SK-N-SH (cell line): ENCODE measurements around the gene GPR22. TPM values are rescaled to one million over a fixed set of nuclear protein-coding genes. Genes with fewer than 3 reads are reported as not detected.

Source experiments
- CTCF ChIA-PET: fragments of 300-600, 350-600 bp; formaldehyde crosslinking; extraction: SDS; loops from one replicate; lab custom pipeline; 2021; lab: Yijun Ruan, JAX
- POLR2A ChIA-PET: fragments of 350-600 bp; sonication (Branson Sonifier 250); formaldehyde crosslinking; extraction: SDS; loops from one replicate; lab custom pipeline; 2020; ENCODE audit warnings: antibody characterized with exemption, inconsistent platforms; lab: Yijun Ruan, JAX
- DNase-seq: peaks from one replicate; pipeline ENCODE4 v3.0.0; 2012
- H2AFZ ChIP-seq: fragments of 200-600 bp; sonication (generic); 2 replicates; pipeline ENCODE4 v1.8.1; 2016; ENCODE audit warnings: antibody characterized with exemption, mild to moderate bottlenecking, low read depth
- H3F3A ChIP-seq: fragments of 200-600 bp; sonication (generic); replicated peaks from 2 replicates; pipeline ENCODE3; 2016; ENCODE audit warnings: antibody characterized with exemption, mild to moderate bottlenecking; ENCODE audit not compliant: insufficient read depth
- H3K27ac ChIP-seq, 2 experiments: fragments of 200-500 bp in 1 of 2; fragments of 200-600 bp in 1 of 2; sonication (Bioruptor generic) in 1 of 2; sonication (generic), shearing (Covaris generic) in 1 of 2; 2 replicates each; pipeline versions ENCODE4 v1.5.1 to v1.6.1; 2014 to 2016; ENCODE audit warnings: low read depth in 2 of 2, inconsistent platforms in 1 of 2, low read length in 1 of 2, mild to moderate bottlenecking in 1 of 2, mixed read lengths in 1 of 2
- H3K27me3 ChIP-seq: fragments of 200-600 bp; sonication (generic), shearing (Covaris generic); 2 replicates; pipeline ENCODE4 v1.6.1; 2016; ENCODE audit warnings: mixed run types; ENCODE audit not compliant: insufficient read depth
- H3K36me3 ChIP-seq, 2 experiments: fragments of 200-500 bp in 1 of 2; fragments of 200-600 bp in 1 of 2; sonication (Bioruptor generic) in 1 of 2; sonication (generic) in 1 of 2; replicated peaks in 1 of 2; 2 replicates each; pipeline versions ENCODE3 to v1.5.1; 2014 to 2016; ENCODE audit warnings: low read length in 1 of 2, mild to moderate bottlenecking in 1 of 2; ENCODE audit not compliant: insufficient read depth in 2 of 2, control insufficient read depth in 1 of 2
- H3K4me1 ChIP-seq, 2 experiments: fragments of 200-500 bp in 1 of 2; fragments of 200-600 bp in 1 of 2; sonication (Bioruptor generic) in 1 of 2; sonication (generic), shearing (Covaris generic) in 1 of 2; 2 replicates each; pipeline versions ENCODE4 v1.5.1 to v1.6.1; 2014 to 2016; ENCODE audit warnings: low read depth in 1 of 2, low read length in 1 of 2, mixed run types in 1 of 2; ENCODE audit not compliant: insufficient read depth in 2 of 2, control insufficient read depth in 1 of 2
- H3K4me2 ChIP-seq: fragments of 200-600 bp; sonication (generic), shearing (Covaris generic); 2 replicates; pipeline ENCODE4 v1.6.1; 2017; ENCODE audit warnings: mixed run types
- H3K4me3 ChIP-seq, 2 experiments: fragments of 200-500 bp in 1 of 2; fragments of 200-600 bp in 1 of 2; sonication (Bioruptor generic) in 1 of 2; sonication (generic), shearing (Covaris generic) in 1 of 2; 2 replicates each; pipeline versions ENCODE4 v1.5.1 to v1.8.1; 2014 to 2016; ENCODE audit warnings: low read depth in 2 of 2, inconsistent platforms in 1 of 2, low read length in 1 of 2, mild to moderate bottlenecking in 1 of 2, mixed read lengths in 1 of 2, moderate library complexity in 1 of 2
- H3K79me2 ChIP-seq: fragments of 200-600 bp; sonication (generic); 2 replicates; pipeline ENCODE4 v1.8.1; 2017; ENCODE audit warnings: mild to moderate bottlenecking; ENCODE audit not compliant: insufficient read depth
- H3K9ac ChIP-seq: fragments of 200-600 bp; sonication (generic); 2 replicates; pipeline ENCODE4 v1.6.1; 2017; ENCODE audit warnings: mixed run types
- H3K9me2 ChIP-seq: fragments of 200-600 bp; sonication (generic); 2 replicates; pipeline ENCODE4 v1.6.1; 2017; ENCODE audit warnings: mixed run types
- H3K9me3 ChIP-seq: fragments of 200-600 bp; sonication (generic); 2 replicates; pipeline ENCODE4 v1.6.1; 2017; ENCODE audit warnings: mixed run types, mild to moderate bottlenecking, moderate library complexity
- H4K20me1 ChIP-seq: fragments of 200-600 bp; sonication (generic); 2 replicates; pipeline ENCODE4 v1.6.1; 2017; ENCODE audit warnings: mild to moderate bottlenecking, mixed run types; ENCODE audit not compliant: insufficient read depth
- CHD2 ChIP-seq: fragments of 150-350 bp; IDR thresholded peaks from 2 replicates; pipeline ENCODE4 v1.6.1; 2018; ENCODE audit warnings: low read length; ENCODE audit not compliant: partially characterized antibody
- CTCF ChIP-seq: fragments of 200-600 bp; sonication (generic); IDR thresholded peaks from 2 replicates; pipeline ENCODE4 v1.6.1; 2017; ENCODE audit warnings: antibody characterized with exemption, mild to moderate bottlenecking, moderate library complexity
- ELF1 ChIP-seq: IDR thresholded peaks from 2 replicates; pipeline ENCODE4 v1.4.0; 2012
- FOSL2 ChIP-seq: IDR thresholded peaks from 2 replicates; pipeline ENCODE4 v1.4.0; 2012; ENCODE audit warnings: low read depth, mild to moderate bottlenecking, moderate library complexity, borderline replicate concordance
- FOXJ3 ChIP-seq: sonication (generic); formaldehyde crosslinking; IDR thresholded peaks from 2 replicates; pipeline ENCODE4 v1.5.1; 2020; ENCODE audit warnings: mild to moderate bottlenecking, missing genetic modification reagents
- FOXM1 ChIP-seq: IDR thresholded peaks from 2 replicates; pipeline ENCODE4 v1.4.0; 2012; ENCODE audit warnings: low read depth, mild to moderate bottlenecking
- GABPA ChIP-seq: IDR thresholded peaks from 2 replicates; pipeline ENCODE4 v1.4.0; 2012; ENCODE audit warnings: low read depth, mild to moderate bottlenecking
- IRF3 ChIP-seq: fragments of 150-350 bp; IDR thresholded peaks from 2 replicates; pipeline ENCODE4 v1.6.1; 2016; ENCODE audit warnings: mild to moderate bottlenecking, low read depth, low read length
- JUND ChIP-seq: IDR thresholded peaks from 2 replicates; pipeline ENCODE4 v1.4.0; 2012
- MAX ChIP-seq: IDR thresholded peaks from 2 replicates; pipeline ENCODE4 v1.4.0; 2012; ENCODE audit warnings: low read depth
- MEF2A ChIP-seq: IDR thresholded peaks from 2 replicates; pipeline ENCODE4 v1.4.0; 2012; ENCODE audit warnings: low read depth, borderline replicate concordance
- MXI1 ChIP-seq: IDR thresholded peaks from 2 replicates; pipeline ENCODE4 v1.6.1; 2012; ENCODE audit warnings: mild to moderate bottlenecking, low read depth, low read length, improper control_type of control experiment
- NRF1 ChIP-seq: IDR thresholded peaks from 2 replicates; pipeline ENCODE4 v1.6.1; 2012; ENCODE audit warnings: low read depth, mild to moderate bottlenecking, low read length
- RCOR1 ChIP-seq: fragments of 150-350 bp; IDR thresholded peaks from 2 replicates; pipeline ENCODE4 v1.6.1; 2017; ENCODE audit warnings: antibody characterized with exemption, low read length
- REST ChIP-seq: IDR thresholded peaks from 2 replicates; pipeline ENCODE4 v1.6.1; 2012; ENCODE audit warnings: mild to moderate bottlenecking, low read depth, low read length, moderate library complexity
- RFX5 ChIP-seq: IDR thresholded peaks from 2 replicates; pipeline ENCODE4 v1.6.1; 2012; ENCODE audit warnings: mild to moderate bottlenecking, improper control_type of control experiment, low read length
- SMC3 ChIP-seq: IDR thresholded peaks from 2 replicates; pipeline ENCODE4 v1.6.1; 2012; ENCODE audit warnings: low read depth, low read length, improper control_type of control experiment
- TAF1 ChIP-seq: IDR thresholded peaks from 2 replicates; pipeline ENCODE4 v1.6.1; 2012; ENCODE audit warnings: low read depth, mild to moderate bottlenecking, low read length, moderate library complexity, borderline replicate concordance
- ZBTB33 ChIP-seq: IDR thresholded peaks from 2 replicates; pipeline ENCODE4 v1.4.0; 2012; ENCODE audit warnings: low read depth, borderline replicate concordance
- WGBS: methylation state at CpG from one replicate; pipeline ENCODE4 v1.1.6; 2017; ENCODE audit warnings: low lambda C conversion rate; 5-methylcytosine and 5-hydroxymethylcytosine counted together
- polyA plus RNA-seq, 3 experiments: library from polyadenylated mRNA; depleted of rRNA; stranded (reverse); fragments of >200 nt; gene quantifications; 2 replicates each; pipeline ENCODE4 v1.2.3, GENCODE V29; 2012

Gene GPR22
- polyA plus RNA-seq, 1 of the 3 experiments (the other 2 are of a cell fraction) = 0.03 TPM

- no peak for DNase-seq
These were observed 37.6 kb upstream of the GPR22 start for GRCh38 chr7:107432261-107432660.

More at GRCh38 chr7:107432261-107432660, 37.6 kb upstream of the GPR22 start:
- ChIA-PET CTCF (no interaction called here), POLR2A (no interaction called here)
- Histone ChIP-seq H3K9me2 (no peaks in the 10 kb centered on the region), H3K27ac (no peak overlapping the region), H3K9ac (no peak overlapping the region), H4K20me1 (no peaks in the 10 kb centered on the region), H3K79me2 (0 out of 2 replicates have a peak, but pooled peaks cover 7% of the 10 kb centered on the region), H3K4me3 (no peak overlapping the region), H3K4me1 (no peaks in the 10 kb centered on the region), H3K27me3 (no peaks in the 10 kb centered on the region), H3K4me2 (no peak overlapping the region), H2AFZ (no peak overlapping the region), H3F3A (peaks cover 3% of the 10 kb centered on the region), H3K36me3 (peaks cover 0 to 14% of the 10 kb centered on the region in 2 experiments), H3K9me3 (no peaks in the 10 kb centered on the region)
- no peak for TF ChIP-seq IRF3
- TF ChIP-seq NRF1 = no peak
- TF ChIP-seq MEF2A = no peak
- TF ChIP-seq MAX = no peak
- TF ChIP-seq FOSL2 = no peak
- TF ChIP-seq TAF1 = no peak
- TF ChIP-seq RCOR1 = no peak
- TF ChIP-seq FOXJ3 (CRISPR knock-in tag) = no peak
- TF ChIP-seq JUND = no peak
- no peak for TF ChIP-seq ELF1
- no peak for TF ChIP-seq GABPA
- TF ChIP-seq CHD2 = no peak
- no peak for TF ChIP-seq CTCF
- no peak for TF ChIP-seq SMC3
- TF ChIP-seq FOXM1 = no peak
- no peak for TF ChIP-seq REST
- TF ChIP-seq MXI1 = no peak
- TF ChIP-seq RFX5 = no peak
- no peak for TF ChIP-seq ZBTB33
- 82% methylated on average over 1 of the region's 1 CpG for WGBS
